GM19043 (cell line): Measurements from ENCODE around the gene CNPY1.

Experiments used
- ATAC-seq: cut with Tn5 transposase; IDR thresholded peaks from one replicate; pipeline ENCODE4 v1.9.1; 2021; ENCODE audit warnings: low read depth; ENCODE audit not compliant: unreplicated experiment

CNPY1 gene

GRCh38 chr7:155515318-155515717, 31.0 kb downstream of the CNPY1 start:
- no peak for ATAC-seq

- no peak for ATAC-seq
Observed at GRCh38 chr7:155514296-155514695, 32.1 kb downstream of the CNPY1 start.

- ATAC-seq: no peak
Observed at GRCh38 chr7:155513543-155514285, 32.6 kb downstream of the CNPY1 start.

GRCh38 chr7:155512246-155512887, 34.0 kb downstream of the CNPY1 start:
- no peak for ATAC-seq

GRCh38 chr7:155511702-155511996, 34.7 kb downstream of the CNPY1 start:
- ATAC-seq: no peak

GRCh38 chr7:155510975-155511701, 35.2 kb downstream of the CNPY1 start:
- ATAC-seq: no peak

- no peak for ATAC-seq
Observed at GRCh38 chr7:155509725-155510551, 36.4 kb downstream of the CNPY1 start.

GRCh38 chr7:155509359-155509724, 37.0 kb downstream of the CNPY1 start:
- ATAC-seq: no peak

- ATAC-seq: no peak
Observed at GRCh38 chr7:155508376-155509358, 37.7 kb downstream of the CNPY1 start.

GRCh38 chr7:155507576-155507975, 38.8 kb downstream of the CNPY1 start:
- no peak for ATAC-seq

- no peak for ATAC-seq
Observed at GRCh38 chr7:155506854-155507337, 39.5 kb downstream of the CNPY1 start.

- ATAC-seq: no peak
Observed at GRCh38 chr7:155505422-155505793, 41.0 kb downstream of the CNPY1 start.

GRCh38 chr7:155497149-155497901, 49.0 kb downstream of the CNPY1 start:
- ATAC-seq: no peak

- no peak for ATAC-seq
Observed at GRCh38 chr7:155496267-155497005, 49.9 kb downstream of the CNPY1 start.

- no peak for ATAC-seq
Observed at GRCh38 chr7:155495440-155496248, 50.7 kb downstream of the CNPY1 start.

- no peak for ATAC-seq
Observed at GRCh38 chr7:155494551-155494950, 51.8 kb downstream of the CNPY1 start.

GRCh38 chr7:155493744-155494538, 52.4 kb downstream of the CNPY1 start:
- ATAC-seq: no peak
